ENCODE measurements around the gene ZNF324. TPM values are rescaled to one million over a fixed set of nuclear protein-coding genes. Genes with fewer than 3 reads are reported as not detected.

The ZNF324 gene
- total and polyA plus RNA-seq, 2 of the 13 experiments (the other 11 are each of a cell fraction or from before 2014, with no cell fraction given): 1.1 to 4.7 TPM

DNA sequence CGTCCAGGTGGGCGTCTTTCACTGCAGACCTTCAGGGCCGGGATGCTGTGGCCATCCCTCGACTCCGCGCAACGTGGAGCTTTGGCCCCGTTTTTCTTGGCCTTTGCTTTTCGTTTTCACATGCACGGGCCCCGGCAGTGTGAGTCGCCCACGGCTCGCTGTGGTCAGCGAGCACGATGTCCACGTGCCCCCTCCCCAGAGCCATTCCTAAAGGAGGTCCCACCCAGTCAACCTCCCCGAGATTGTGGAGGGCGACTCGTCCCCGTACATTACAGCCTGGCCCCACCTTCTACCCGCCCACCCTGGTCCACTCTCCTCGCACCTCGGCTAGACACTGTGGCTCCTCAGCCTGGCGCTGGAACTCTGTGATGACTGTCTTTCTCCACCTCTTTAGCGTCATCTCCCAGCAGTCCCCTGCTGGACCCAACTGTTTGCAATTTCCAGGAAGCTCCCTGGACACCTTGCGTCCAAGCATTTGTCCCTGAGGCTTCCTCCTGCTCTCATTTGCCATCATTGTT, 9.7 kb downstream of the ZNF324 start (continued):
- TF ChIP-seq MBD4 (IDR thresholded peaks at IDR 0.05; ENCODE audit: borderline replicate concordance, low read length): no peak
- no peak for TF ChIP-seq CHD2 (IDR thresholded peaks at IDR 0.05; ENCODE audit: low read depth, low read length)
- no peak for TF ChIP-seq NBN (conservative IDR thresholded peaks at IDR 0.05)
- 0 out of 2 replicates have a peak, but pooled peaks have one; percentile 3 for TF ChIP-seq KDM2A (CRISPR knock-in tag; IDR thresholded peaks at IDR 0.05; ENCODE audit: borderline replicate concordance, low read depth)
- TF ChIP-seq, protein P1, sequence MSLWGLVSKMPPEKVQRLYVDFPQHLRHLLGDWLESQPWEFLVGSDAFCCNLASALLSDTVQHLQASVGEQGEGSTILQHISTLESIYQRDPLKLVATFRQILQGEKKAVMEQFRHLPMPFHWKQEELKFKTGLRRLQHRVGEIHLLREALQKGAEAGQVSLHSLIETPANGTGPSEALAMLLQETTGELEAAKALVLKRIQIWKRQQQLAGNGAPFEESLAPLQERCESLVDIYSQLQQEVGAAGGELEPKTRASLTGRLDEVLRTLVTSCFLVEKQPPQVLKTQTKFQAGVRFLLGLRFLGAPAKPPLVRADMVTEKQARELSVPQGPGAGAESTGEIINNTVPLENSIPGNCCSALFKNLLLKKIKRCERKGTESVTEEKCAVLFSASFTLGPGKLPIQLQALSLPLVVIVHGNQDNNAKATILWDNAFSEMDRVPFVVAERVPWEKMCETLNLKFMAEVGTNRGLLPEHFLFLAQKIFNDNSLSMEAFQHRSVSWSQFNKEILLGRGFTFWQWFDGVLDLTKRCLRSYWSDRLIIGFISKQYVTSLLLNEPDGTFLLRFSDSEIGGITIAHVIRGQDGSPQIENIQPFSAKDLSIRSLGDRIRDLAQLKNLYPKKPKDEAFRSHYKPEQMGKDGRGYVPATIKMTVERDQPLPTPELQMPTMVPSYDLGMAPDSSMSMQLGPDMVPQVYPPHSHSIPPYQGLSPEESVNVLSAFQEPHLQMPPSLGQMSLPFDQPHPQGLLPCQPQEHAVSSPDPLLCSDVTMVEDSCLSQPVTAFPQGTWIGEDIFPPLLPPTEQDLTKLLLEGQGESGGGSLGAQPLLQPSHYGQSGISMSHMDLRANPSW (CRISPR knock-in tag; IDR thresholded peaks at IDR 0.05; ENCODE audit: borderline replicate concordance): no peak
- TF ChIP-seq, protein P2, sequence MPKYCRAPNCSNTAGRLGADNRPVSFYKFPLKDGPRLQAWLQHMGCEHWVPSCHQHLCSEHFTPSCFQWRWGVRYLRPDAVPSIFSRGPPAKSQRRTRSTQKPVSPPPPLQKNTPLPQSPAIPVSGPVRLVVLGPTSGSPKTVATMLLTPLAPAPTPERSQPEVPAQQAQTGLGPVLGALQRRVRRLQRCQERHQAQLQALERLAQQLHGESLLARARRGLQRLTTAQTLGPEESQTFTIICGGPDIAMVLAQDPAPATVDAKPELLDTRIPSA (CRISPR knock-in tag; IDR thresholded peaks at IDR 0.05; ENCODE audit: borderline replicate concordance): no peak
- TF ChIP-seq ZNF383 (CRISPR knock-in tag; IDR thresholded peaks at IDR 0.05; ENCODE audit: borderline replicate concordance): no peak
- TF ChIP-seq ISX (CRISPR knock-in tag; conservative IDR thresholded peaks at IDR 0.05): no peak
- no peak for TF ChIP-seq SMAD3 (CRISPR knock-in tag; IDR thresholded peaks at IDR 0.05)
- TF ChIP-seq, protein P3, sequence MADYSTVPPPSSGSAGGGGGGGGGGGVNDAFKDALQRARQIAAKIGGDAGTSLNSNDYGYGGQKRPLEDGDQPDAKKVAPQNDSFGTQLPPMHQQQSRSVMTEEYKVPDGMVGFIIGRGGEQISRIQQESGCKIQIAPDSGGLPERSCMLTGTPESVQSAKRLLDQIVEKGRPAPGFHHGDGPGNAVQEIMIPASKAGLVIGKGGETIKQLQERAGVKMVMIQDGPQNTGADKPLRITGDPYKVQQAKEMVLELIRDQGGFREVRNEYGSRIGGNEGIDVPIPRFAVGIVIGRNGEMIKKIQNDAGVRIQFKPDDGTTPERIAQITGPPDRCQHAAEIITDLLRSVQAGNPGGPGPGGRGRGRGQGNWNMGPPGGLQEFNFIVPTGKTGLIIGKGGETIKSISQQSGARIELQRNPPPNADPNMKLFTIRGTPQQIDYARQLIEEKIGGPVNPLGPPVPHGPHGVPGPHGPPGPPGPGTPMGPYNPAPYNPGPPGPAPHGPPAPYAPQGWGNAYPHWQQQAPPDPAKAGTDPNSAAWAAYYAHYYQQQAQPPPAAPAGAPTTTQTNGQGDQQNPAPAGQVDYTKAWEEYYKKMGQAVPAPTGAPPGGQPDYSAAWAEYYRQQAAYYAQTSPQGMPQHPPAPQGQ (CRISPR knock-in tag; IDR thresholded peaks at IDR 0.05; ENCODE audit: borderline replicate concordance): peak; percentile 74; the same call in 1 of the 2 replicates
- 0 out of 2 replicates have a peak, but pooled peaks have one; percentile 45 for TF ChIP-seq GLI4 (CRISPR knock-in tag; IDR thresholded peaks at IDR 0.05; ENCODE audit: borderline replicate concordance)
- TF ChIP-seq, protein P4, sequence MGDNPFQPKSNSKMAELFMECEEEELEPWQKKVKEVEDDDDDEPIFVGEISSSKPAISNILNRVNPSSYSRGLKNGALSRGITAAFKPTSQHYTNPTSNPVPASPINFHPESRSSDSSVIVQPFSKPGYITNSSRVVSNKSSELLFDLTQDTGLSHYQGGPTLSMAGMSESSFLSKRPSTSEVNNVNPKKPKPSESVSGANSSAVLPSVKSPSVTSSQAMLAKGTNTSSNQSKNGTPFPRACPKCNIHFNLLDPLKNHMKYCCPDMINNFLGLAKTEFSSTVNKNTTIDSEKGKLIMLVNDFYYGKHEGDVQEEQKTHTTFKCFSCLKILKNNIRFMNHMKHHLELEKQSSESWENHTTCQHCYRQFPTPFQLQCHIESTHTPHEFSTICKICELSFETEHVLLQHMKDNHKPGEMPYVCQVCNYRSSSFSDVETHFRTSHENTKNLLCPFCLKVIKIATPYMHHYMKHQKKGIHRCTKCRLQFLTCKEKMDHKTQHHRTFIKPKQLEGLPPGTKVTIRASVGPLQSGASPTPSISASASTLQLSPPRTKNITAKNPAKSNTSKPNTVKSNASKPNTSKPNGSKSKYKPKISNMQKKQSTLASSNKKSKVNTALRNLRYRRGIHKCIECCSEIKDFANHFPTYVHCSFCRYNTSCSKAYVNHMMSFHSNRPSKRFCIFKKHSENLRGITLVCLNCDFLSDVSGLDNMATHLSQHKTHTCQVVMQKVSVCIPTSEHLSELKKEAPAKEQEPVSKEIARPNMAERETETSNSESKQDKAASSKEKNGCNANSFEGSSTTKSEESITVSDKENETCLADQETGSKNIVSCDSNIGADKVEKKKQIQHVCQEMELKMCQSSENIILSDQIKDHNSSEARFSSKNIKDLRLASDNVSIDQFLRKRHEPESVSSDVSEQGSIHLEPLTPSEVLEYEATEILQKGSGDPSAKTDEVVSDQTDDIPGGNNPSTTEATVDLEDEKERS (CRISPR knock-in tag; IDR thresholded peaks at IDR 0.05): 0 out of 2 replicates have a peak, but pooled peaks have one; percentile 43
- TF ChIP-seq, protein P5, sequence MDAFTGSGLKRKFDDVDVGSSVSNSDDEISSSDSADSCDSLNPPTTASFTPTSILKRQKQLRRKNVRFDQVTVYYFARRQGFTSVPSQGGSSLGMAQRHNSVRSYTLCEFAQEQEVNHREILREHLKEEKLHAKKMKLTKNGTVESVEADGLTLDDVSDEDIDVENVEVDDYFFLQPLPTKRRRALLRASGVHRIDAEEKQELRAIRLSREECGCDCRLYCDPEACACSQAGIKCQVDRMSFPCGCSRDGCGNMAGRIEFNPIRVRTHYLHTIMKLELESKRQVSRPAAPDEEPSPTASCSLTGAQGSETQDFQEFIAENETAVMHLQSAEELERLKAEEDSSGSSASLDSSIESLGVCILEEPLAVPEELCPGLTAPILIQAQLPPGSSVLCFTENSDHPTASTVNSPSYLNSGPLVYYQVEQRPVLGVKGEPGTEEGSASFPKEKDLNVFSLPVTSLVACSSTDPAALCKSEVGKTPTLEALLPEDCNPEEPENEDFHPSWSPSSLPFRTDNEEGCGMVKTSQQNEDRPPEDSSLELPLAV (CRISPR knock-in tag; conservative IDR thresholded peaks at IDR 0.05; ENCODE audit: low read depth): no peak
- 0 out of 2 replicates have a peak, but pooled peaks have one; percentile 39 for TF ChIP-seq ZNF451 (CRISPR knock-in tag; IDR thresholded peaks at IDR 0.05)
- no peak for TF ChIP-seq FOXP1 (IDR thresholded peaks at IDR 0.05)
- TF ChIP-seq FOXP1 (CRISPR knock-in tag; IDR thresholded peaks at IDR 0.05): no peak
- TF ChIP-seq, protein P6, sequence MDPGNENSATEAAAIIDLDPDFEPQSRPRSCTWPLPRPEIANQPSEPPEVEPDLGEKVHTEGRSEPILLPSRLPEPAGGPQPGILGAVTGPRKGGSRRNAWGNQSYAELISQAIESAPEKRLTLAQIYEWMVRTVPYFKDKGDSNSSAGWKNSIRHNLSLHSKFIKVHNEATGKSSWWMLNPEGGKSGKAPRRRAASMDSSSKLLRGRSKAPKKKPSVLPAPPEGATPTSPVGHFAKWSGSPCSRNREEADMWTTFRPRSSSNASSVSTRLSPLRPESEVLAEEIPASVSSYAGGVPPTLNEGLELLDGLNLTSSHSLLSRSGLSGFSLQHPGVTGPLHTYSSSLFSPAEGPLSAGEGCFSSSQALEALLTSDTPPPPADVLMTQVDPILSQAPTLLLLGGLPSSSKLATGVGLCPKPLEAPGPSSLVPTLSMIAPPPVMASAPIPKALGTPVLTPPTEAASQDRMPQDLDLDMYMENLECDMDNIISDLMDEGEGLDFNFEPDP (CRISPR knock-in tag; conservative IDR thresholded peaks at IDR 0.05): no peak
- no peak for TF ChIP-seq ZNF570 (CRISPR knock-in tag; IDR thresholded peaks at IDR 0.05; ENCODE audit: borderline replicate concordance)
- no peak for TF ChIP-seq FOXA3 (CRISPR knock-in tag; IDR thresholded peaks at IDR 0.05)
